ENCODE measurements around the gene RPN1. TPM values are rescaled to one million over a fixed set of nuclear protein-coding genes. Genes with fewer than 3 reads are reported as not detected.
"Not testable (repeated sequence)": the region's sequence is repeated elsewhere in the genome, so short reads cannot be mapped to it uniquely, and the experiment has no call there.

Gene RPN1
- total RNA-seq, 1 donor from 2014 or later = 159 TPM

DNA sequence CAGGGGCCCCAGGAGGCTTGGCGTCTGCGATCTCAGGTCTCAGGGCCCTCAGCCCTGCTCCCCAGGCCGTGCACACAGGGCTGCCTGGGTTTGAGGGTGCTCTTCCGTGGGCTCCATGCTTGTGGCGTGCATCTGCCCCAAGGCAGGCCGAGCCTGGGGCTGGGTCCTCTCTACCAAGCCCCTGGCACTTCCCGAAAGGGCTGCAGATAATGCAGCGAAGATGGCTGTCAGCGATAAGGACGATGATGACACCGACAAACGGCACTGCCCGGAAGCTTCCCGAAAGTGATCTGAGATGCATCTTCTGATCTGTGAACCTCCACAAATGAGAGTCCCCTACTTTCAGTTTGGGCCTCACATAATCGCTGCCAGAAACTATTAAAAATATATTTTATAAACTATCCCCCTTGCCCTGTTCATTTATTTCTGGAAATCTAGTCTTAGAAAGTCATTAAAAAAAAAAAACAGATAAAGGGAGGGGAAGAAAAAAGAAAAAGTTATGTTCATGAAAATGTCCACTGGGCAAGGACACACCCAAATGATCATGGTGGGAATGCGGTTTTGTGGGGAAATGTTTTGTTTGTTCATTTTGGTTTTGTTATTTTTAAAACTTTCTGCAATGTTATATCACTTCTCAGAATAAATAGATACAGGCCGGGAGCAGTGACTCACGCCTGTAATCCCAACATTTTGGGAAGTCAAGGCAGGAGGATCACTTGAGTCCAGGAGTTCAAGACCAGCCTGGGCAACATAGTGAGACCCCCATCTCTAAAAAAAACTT, 51.5 kb downstream of the RPN1 start:
- Histone ChIP-seq H3K4me1 (ENCODE audit: control insufficient read depth in 3 of 3, insufficient read depth in 3 of 3, low read length in 3 of 3) (no peaks in the 10 kb centered on the region), H3K27ac (ENCODE audit: low read depth, low read length) (no peak overlapping the region), H3K36me3 (ENCODE audit: control insufficient read depth in 3 of 3, insufficient read depth in 3 of 3, low read length in 3 of 3) (no peaks in the 10 kb centered on the region), H3K4me3 (ENCODE audit: low read length in 3 of 3) (no peak overlapping the region), H3K9me3 (ENCODE audit: control insufficient read depth in 3 of 3, low read length in 3 of 3) (no peaks in the 10 kb centered on the region), H3K27me3 (ENCODE audit: control insufficient read depth in 3 of 3, insufficient read depth in 3 of 3, low read length in 3 of 3) (peaks cover 0 to 4% (median 1%) of the 10 kb centered on the region in 3 donors), H3K9ac (ENCODE audit: low read depth in 1 of 3, low read length in 3 of 3) (no peak overlapping the region)

DNA sequence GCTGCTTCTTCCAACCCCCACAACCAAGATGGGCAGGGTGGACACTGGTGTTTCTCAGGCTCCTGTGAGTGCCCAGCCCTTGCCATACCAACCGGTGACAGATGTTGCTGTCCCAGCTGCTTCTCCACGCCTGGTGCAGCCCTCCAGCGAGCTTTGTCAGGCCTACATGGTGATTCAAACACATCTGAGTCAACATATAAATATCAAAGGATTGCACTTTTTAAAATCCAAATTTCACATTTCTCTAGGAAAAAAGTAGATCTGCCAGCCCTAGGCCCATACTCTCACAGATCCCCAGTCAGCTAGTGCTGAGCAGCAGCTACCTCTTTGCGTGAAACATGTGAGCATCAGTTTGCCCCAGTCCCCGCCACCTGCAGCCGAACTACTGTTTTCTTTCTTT, 52.7 kb downstream of the RPN1 start:
- no peak overlapping the region for H3K27ac ChIP-seq (ENCODE audit: low read depth, low read length)
- no peak overlapping the region for H3K9ac ChIP-seq (ENCODE audit: low read depth in 1 of 3, low read length in 3 of 3)

DNA sequence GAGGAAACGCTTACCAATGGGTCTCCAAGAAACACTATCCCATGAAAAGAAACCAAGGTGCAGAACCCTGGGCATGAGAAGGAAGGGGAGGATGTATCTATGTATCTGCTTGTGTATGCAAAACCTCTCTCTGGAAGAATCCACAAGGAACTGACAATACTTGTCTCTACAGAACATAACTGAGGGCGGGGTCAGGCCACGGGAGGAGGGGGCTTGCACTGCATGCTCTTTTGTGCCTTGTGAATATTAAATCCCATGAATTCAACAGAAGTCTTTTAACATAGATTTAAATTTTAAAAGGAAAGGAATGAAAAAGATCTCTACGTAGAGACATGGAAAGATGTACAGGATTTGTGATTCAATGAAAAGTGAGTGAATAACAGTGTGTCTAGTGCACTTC, 57.8 kb downstream of the RPN1 start:
- Histone ChIP-seq H3K9me3 (ENCODE audit: control insufficient read depth in 3 of 3, low read length in 3 of 3) (no peaks in the 10 kb centered on the region), H3K36me3 (ENCODE audit: control insufficient read depth in 3 of 3, insufficient read depth in 3 of 3, low read length in 3 of 3) (no peaks in the 10 kb centered on the region), H3K4me1 (ENCODE audit: control insufficient read depth in 3 of 3, insufficient read depth in 3 of 3, low read length in 3 of 3) (no peaks in the 10 kb centered on the region), H3K4me3 (ENCODE audit: low read length in 3 of 3) (no peak overlapping the region), H3K9ac (ENCODE audit: low read depth in 1 of 3, low read length in 3 of 3) (no peak overlapping the region), H3K27ac (ENCODE audit: low read depth, low read length) (no peak overlapping the region), H3K27me3 (ENCODE audit: control insufficient read depth in 3 of 3, insufficient read depth in 3 of 3, low read length in 3 of 3) (no peaks in the 10 kb centered on the region)

More for the DNA sequence above, 52.7 kb downstream of the RPN1 start:
- Histone ChIP-seq H3K27me3 (ENCODE audit: control insufficient read depth in 3 of 3, insufficient read depth in 3 of 3, low read length in 3 of 3) (peaks cover 0 to 2% (median 0%) of the 10 kb centered on the region in 3 donors), H3K4me3 (ENCODE audit: low read length in 3 of 3) (no peak overlapping the region), H3K4me1 (ENCODE audit: control insufficient read depth in 3 of 3, insufficient read depth in 3 of 3, low read length in 3 of 3) (no peaks in the 10 kb centered on the region), H3K9me3 (ENCODE audit: control insufficient read depth in 3 of 3, low read length in 3 of 3) (no peaks in the 10 kb centered on the region), H3K36me3 (ENCODE audit: control insufficient read depth in 3 of 3, insufficient read depth in 3 of 3, low read length in 3 of 3) (no peaks in the 10 kb centered on the region)

DNA sequence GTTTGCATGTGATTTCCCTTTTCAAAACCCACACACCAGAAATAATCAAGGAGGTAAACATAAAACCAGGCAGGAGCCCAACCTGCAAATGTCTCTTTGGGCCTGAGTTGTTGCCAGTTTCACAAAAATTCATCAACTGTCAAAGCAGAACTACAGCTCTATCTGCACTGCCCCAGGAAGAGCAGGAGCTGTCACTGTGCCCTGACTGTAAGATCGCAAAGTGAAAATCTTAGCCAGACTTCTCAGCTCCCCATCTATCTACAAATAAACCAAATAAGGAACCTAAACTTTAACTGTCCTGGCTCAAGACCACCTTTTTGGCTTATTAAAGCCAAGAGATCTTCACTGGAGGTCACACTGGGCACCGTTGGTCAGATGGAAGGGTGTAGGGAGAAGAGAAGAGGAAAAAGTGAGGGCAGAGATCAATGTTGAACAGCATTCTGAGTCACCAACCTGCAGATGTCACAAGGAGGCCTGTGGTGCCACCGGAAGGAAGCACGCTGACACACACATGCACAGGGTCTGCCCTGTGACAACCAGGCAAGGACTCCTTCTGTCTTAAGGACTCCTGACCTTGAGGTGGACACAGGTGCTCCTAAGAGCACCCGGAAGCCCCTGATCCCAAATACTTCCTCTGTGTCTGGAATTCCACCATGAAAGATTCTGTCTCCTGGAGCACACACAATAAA, 58.7 kb downstream of the RPN1 start:
- no peak overlapping the region for H3K27ac ChIP-seq (ENCODE audit: low read depth, low read length)
- no peak overlapping the region for H3K4me3 ChIP-seq (ENCODE audit: low read length in 3 of 3)

DNA sequence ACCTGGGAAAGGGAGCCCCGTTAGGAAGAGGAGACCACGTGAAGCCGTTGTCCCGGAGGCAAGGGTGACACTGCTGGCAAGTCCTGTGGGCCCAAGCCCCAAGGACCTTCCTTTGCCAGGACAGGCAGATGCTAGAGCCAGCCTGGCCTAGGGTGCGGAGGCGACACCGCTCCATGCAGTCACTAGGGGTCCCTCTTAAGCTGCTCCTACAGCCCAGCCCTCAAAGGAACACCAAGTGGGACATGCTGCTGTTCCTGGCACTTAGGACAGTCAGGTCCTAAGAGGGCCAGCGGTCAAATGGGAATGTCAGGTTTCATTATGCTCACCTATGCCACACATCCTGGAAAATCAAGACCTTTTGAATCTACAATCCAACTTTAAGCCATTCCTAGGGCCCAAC, 59.7 kb downstream of the RPN1 start:
- Histone ChIP-seq H3K9me3 (ENCODE audit: control insufficient read depth in 3 of 3, low read length in 3 of 3) (no peaks in the 10 kb centered on the region), H3K36me3 (ENCODE audit: control insufficient read depth in 3 of 3, insufficient read depth in 3 of 3, low read length in 3 of 3) (no peaks in the 10 kb centered on the region), H3K9ac (ENCODE audit: low read depth in 1 of 3, low read length in 3 of 3) (no peak overlapping the region), H3K27ac (ENCODE audit: low read depth, low read length) (no peak overlapping the region), H3K4me1 (ENCODE audit: control insufficient read depth in 3 of 3, insufficient read depth in 3 of 3, low read length in 3 of 3) (no peaks in the 10 kb centered on the region), H3K27me3 (ENCODE audit: control insufficient read depth in 3 of 3, insufficient read depth in 3 of 3, low read length in 3 of 3) (no peaks in the 10 kb centered on the region), H3K4me3 (ENCODE audit: low read length in 3 of 3) (no peak overlapping the region)

More for the DNA sequence above, 58.7 kb downstream of the RPN1 start:
- Histone ChIP-seq H3K4me1 (ENCODE audit: control insufficient read depth in 3 of 3, insufficient read depth in 3 of 3, low read length in 3 of 3) (no peaks in the 10 kb centered on the region), H3K27me3 (ENCODE audit: control insufficient read depth in 3 of 3, insufficient read depth in 3 of 3, low read length in 3 of 3) (no peaks in the 10 kb centered on the region), H3K9me3 (ENCODE audit: control insufficient read depth in 3 of 3, low read length in 3 of 3) (no peaks in the 10 kb centered on the region), H3K36me3 (ENCODE audit: control insufficient read depth in 3 of 3, insufficient read depth in 3 of 3, low read length in 3 of 3) (no peaks in the 10 kb centered on the region), H3K9ac (ENCODE audit: low read depth in 1 of 3, low read length in 3 of 3) (no peak overlapping the region)

DNA sequence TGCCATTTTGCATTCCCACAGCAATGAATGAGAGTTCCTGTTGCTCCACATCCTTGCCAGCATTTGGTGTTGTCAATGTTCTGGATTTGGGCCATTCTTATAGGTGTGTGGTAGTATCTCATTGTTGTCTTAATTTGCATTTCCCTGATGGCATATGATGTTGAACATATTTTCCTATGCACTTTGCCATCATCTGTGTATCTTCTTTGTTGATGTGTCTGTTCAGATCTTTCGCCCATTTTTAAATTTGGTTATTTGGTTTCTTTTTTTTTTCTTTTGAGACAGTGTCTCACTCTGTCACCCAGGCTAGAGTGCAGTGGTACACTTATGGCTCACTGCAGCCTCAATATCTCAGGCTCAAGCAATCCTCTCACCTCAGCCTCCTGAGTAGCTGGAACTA, 60.6 kb downstream of the RPN1 start:
- H3K27me3 ChIP-seq (ENCODE audit: control insufficient read depth in 3 of 3, insufficient read depth in 3 of 3, low read length in 3 of 3); H3K4me3 ChIP-seq (ENCODE audit: low read length in 3 of 3); H3K9me3 ChIP-seq (ENCODE audit: control insufficient read depth in 3 of 3, low read length in 3 of 3); H3K4me1 ChIP-seq (ENCODE audit: control insufficient read depth in 3 of 3, insufficient read depth in 3 of 3, low read length in 3 of 3); H3K27ac ChIP-seq (ENCODE audit: low read depth, low read length); H3K9ac ChIP-seq (ENCODE audit: low read depth in 1 of 3, low read length in 3 of 3); H3K36me3 ChIP-seq (ENCODE audit: control insufficient read depth in 3 of 3, insufficient read depth in 3 of 3, low read length in 3 of 3): not testable (repeated sequence)

DNA sequence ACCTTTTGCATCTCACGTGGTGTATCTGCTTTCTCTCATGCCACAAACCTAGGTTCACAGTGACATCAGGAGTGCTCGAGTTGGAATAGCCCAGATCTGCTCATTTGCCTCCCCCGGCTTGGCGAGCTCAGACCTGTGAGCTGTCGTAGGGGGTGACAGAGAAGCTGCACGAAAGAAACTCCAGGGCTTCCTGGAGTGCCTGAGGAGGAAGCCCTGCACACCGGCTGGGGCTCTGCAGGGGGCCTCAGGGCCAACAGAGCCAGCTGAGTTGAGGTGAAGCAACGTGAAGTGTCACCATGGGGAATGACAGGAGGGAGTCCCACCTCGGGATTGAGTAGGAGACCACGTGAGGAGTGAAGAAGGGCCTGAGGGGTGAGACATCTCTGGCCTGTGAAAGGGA, 62.5 kb downstream of the RPN1 start:
- Histone ChIP-seq H3K36me3 (ENCODE audit: control insufficient read depth in 3 of 3, insufficient read depth in 3 of 3, low read length in 3 of 3) (no peaks in the 10 kb centered on the region), H3K4me3 (ENCODE audit: low read length in 3 of 3) (no peak overlapping the region), H3K27ac (ENCODE audit: low read depth, low read length) (no peak overlapping the region), H3K9ac (ENCODE audit: low read depth in 1 of 3, low read length in 3 of 3) (no peak overlapping the region), H3K4me1 (ENCODE audit: control insufficient read depth in 3 of 3, insufficient read depth in 3 of 3, low read length in 3 of 3) (no peaks in the 10 kb centered on the region), H3K27me3 (ENCODE audit: control insufficient read depth in 3 of 3, insufficient read depth in 3 of 3, low read length in 3 of 3) (peaks cover 0 to 7% (median 0%) of the 10 kb centered on the region in 3 donors), H3K9me3 (ENCODE audit: control insufficient read depth in 3 of 3, low read length in 3 of 3) (no peaks in the 10 kb centered on the region)

DNA sequence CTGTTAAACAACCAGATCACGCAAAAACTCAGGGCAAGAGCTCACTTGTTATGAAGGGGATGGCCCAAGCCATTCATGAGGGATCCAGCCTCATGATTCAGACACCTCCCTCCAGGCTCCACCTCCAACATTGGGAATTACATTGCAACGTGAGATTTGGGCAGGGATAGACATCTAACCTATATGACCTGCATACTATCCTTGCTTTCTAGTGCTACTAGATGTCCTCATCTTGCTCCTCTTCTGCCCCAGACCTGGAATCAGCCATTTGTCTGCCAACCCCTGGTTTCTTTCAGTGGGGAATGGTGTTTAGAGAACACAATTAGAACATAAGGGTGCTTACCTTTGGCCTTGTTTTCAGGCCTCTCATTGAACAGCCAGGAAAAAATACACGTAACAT, 63.2 kb downstream of the RPN1 start:
- H3K9ac ChIP-seq (ENCODE audit: low read depth in 1 of 3, low read length in 3 of 3) = no peak overlapping the region

DNA sequence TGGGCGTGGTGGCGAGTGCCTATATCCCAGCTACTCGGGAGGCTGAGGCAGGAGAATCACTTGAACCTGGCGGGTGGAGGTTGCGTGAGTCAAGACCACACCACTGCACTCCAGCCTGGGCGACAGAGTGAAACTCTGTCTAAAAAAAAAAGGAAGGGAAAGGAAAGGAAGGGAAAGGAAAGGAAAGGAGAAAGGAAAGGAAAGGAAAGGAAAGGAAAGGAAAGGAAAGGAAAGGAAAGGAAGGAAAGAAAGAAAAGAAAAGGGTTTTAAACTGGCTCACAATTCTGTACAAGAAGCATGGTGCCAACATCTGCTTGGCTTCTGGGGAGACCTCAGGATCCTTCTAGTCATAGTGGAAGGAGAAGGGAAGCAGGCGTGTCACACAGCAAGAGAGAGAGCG, 63.7 kb downstream of the RPN1 start:
- peaks cover 0 to 16% (median 0%) of the 10 kb centered on the region in 3 donors for H3K27me3 ChIP-seq (ENCODE audit: control insufficient read depth in 3 of 3, insufficient read depth in 3 of 3, low read length in 3 of 3)
- not testable (repeated sequence) for H3K9me3 ChIP-seq (ENCODE audit: control insufficient read depth in 3 of 3, low read length in 3 of 3); H3K4me1 ChIP-seq (ENCODE audit: control insufficient read depth in 3 of 3, insufficient read depth in 3 of 3, low read length in 3 of 3); H3K36me3 ChIP-seq (ENCODE audit: control insufficient read depth in 3 of 3, insufficient read depth in 3 of 3, low read length in 3 of 3); H3K9ac ChIP-seq (ENCODE audit: low read depth in 1 of 3, low read length in 3 of 3); H3K27ac ChIP-seq (ENCODE audit: low read depth, low read length); H3K4me3 ChIP-seq (ENCODE audit: low read length in 3 of 3)

More for the DNA sequence above, 63.2 kb downstream of the RPN1 start:
- Histone ChIP-seq H3K4me3 (ENCODE audit: low read length in 3 of 3) (no peak overlapping the region), H3K36me3 (ENCODE audit: control insufficient read depth in 3 of 3, insufficient read depth in 3 of 3, low read length in 3 of 3) (no peaks in the 10 kb centered on the region), H3K27me3 (ENCODE audit: control insufficient read depth in 3 of 3, insufficient read depth in 3 of 3, low read length in 3 of 3) (peaks cover 0 to 15% (median 0%) of the 10 kb centered on the region in 3 donors), H3K27ac (ENCODE audit: low read depth, low read length) (no peak overlapping the region), H3K4me1 (ENCODE audit: control insufficient read depth in 3 of 3, insufficient read depth in 3 of 3, low read length in 3 of 3) (no peaks in the 10 kb centered on the region), H3K9me3 (ENCODE audit: control insufficient read depth in 3 of 3, low read length in 3 of 3) (no peaks in the 10 kb centered on the region)

DNA sequence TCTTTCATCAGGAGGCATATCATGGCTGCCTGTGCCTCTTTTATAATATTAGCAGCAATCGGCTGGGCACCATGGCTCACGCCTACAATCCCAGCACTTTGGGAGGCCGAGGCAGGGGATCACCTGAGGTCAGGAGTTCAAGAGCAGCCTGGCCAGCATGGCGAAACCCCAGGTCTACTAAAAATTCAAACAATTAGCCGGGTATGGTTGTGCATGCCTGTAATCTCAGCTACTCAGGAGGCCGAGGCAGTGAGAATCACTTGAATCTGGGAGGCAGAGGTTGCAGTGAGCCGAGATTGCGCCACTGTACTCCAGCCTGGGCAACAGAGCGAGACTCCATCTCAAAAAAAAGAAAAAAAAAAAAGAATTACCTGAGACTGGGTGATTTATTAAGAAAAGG, 64.2 kb downstream of the RPN1 start:
- H3K27me3 ChIP-seq (ENCODE audit: control insufficient read depth in 3 of 3, insufficient read depth in 3 of 3, low read length in 3 of 3) = peaks cover 0 to 16% (median 0%) of the 10 kb centered on the region in 3 donors
- not testable (repeated sequence) for H3K4me1 ChIP-seq (ENCODE audit: control insufficient read depth in 3 of 3, insufficient read depth in 3 of 3, low read length in 3 of 3); H3K27ac ChIP-seq (ENCODE audit: low read depth, low read length); H3K9ac ChIP-seq (ENCODE audit: low read depth in 1 of 3, low read length in 3 of 3); H3K9me3 ChIP-seq (ENCODE audit: control insufficient read depth in 3 of 3, low read length in 3 of 3); H3K4me3 ChIP-seq (ENCODE audit: low read length in 3 of 3); H3K36me3 ChIP-seq (ENCODE audit: control insufficient read depth in 3 of 3, insufficient read depth in 3 of 3, low read length in 3 of 3)

Data from skeletal muscle tissue (tissue), 4 donors.